Astrocyte (in vitro differentiated cells and primary cell): ENCODE measurements around the gene TTLL5. TPM values are rescaled to one million over a fixed set of nuclear protein-coding genes. Genes with fewer than 3 reads are reported as not detected.

Experiments
- DNase-seq: peaks from one replicate; pipeline ENCODE4 v3.0.0-alpha.2; 2010; ENCODE audit warnings: low read depth
- FAIRE-seq: peaks from 2 replicates; lab custom pipeline; 2011; peaks lifted over from hg19 to GRCh38; lab: Jason Lieb, UNC
- H2AFZ ChIP-seq: 2 replicates; pipeline ENCODE4 v1.6.0; 2012; ENCODE audit warnings: low read depth, low read length, inconsistent platforms
- H3K27ac ChIP-seq: 2 replicates; pipeline ENCODE4 v1.5.1; 2011; ENCODE audit warnings: low read depth, low read length, inconsistent platforms
- H3K27me3 ChIP-seq: 2 replicates; pipeline ENCODE4 v1.6.0; 2011; ENCODE audit warnings: low read length, inconsistent platforms; ENCODE audit not compliant: insufficient read depth
- H3K36me3 ChIP-seq: 2 replicates; pipeline ENCODE4 v1.5.1; 2011; ENCODE audit warnings: low read length, inconsistent platforms; ENCODE audit not compliant: insufficient read depth
- H3K4me1 ChIP-seq: 2 replicates; pipeline ENCODE4 v1.5.1; 2011; ENCODE audit warnings: low read length, inconsistent platforms; ENCODE audit not compliant: insufficient read depth
- H3K4me2 ChIP-seq: 2 replicates; pipeline ENCODE4 v1.6.0; 2012; ENCODE audit warnings: low read length, inconsistent platforms
- H3K4me3 ChIP-seq: 2 replicates; pipeline ENCODE4 v1.5.1; 2011; ENCODE audit warnings: low read depth, mild to moderate bottlenecking, low read length, inconsistent platforms; ENCODE audit not compliant: insufficient read depth
- H3K79me2 ChIP-seq: 2 replicates; pipeline ENCODE4 v1.6.0; 2012; ENCODE audit warnings: mild to moderate bottlenecking, low read length, inconsistent platforms; ENCODE audit not compliant: insufficient read depth
- H3K9ac ChIP-seq: 2 replicates; pipeline ENCODE4 v1.6.0; 2012; ENCODE audit warnings: mild to moderate bottlenecking, low read length, inconsistent platforms
- H3K9me3 ChIP-seq: 2 replicates; pipeline ENCODE4 v1.5.1; 2012; ENCODE audit warnings: low read depth, mild to moderate bottlenecking, low read length, inconsistent platforms; ENCODE audit not compliant: insufficient read depth
- H4K20me1 ChIP-seq: 2 replicates; pipeline ENCODE4 v1.6.0; 2012; ENCODE audit warnings: low read length, inconsistent platforms; ENCODE audit not compliant: insufficient read depth
- H3K27ac Mint-ChIP-seq: one replicate; pipeline ENCODE4 v1.8.0; 2021; ENCODE audit warnings: mild to moderate bottlenecking, mixed read lengths; ENCODE audit not compliant: unreplicated experiment
- H3K27me3 Mint-ChIP-seq: one replicate; pipeline ENCODE4 v1.8.0; 2021; ENCODE audit warnings: low read depth, mixed read lengths; ENCODE audit not compliant: unreplicated experiment
- H3K36me3 Mint-ChIP-seq: one replicate; pipeline ENCODE4 v1.8.0; 2021; ENCODE audit warnings: low read depth, mixed read lengths; ENCODE audit not compliant: unreplicated experiment
- H3K4me1 Mint-ChIP-seq: one replicate; pipeline ENCODE4 v1.8.0; 2021; ENCODE audit warnings: low read depth, mixed read lengths; ENCODE audit not compliant: unreplicated experiment
- H3K4me3 Mint-ChIP-seq: one replicate; pipeline ENCODE4 v1.8.0; 2021; ENCODE audit warnings: mild to moderate bottlenecking, moderate library complexity, mixed read lengths; ENCODE audit not compliant: unreplicated experiment
- H3K9me3 Mint-ChIP-seq: one replicate; pipeline ENCODE4 v1.8.0; 2021; ENCODE audit warnings: mild to moderate bottlenecking, mixed read lengths; ENCODE audit not compliant: unreplicated experiment
- CTCF ChIP-seq: IDR thresholded peaks from 2 replicates; pipeline ENCODE4 v1.5.1; 2011; ENCODE audit warnings: low read depth, mild to moderate bottlenecking, inconsistent platforms, low read length, moderate library complexity; ENCODE audit not compliant: insufficient read depth
- EZH2 ChIP-seq: IDR thresholded peaks from 2 replicates; pipeline ENCODE4 v1.6.1; 2012; ENCODE audit warnings: mild to moderate bottlenecking, low read length, inconsistent platforms; ENCODE audit not compliant: insufficient read depth
- total RNA-seq: library from RNA; stranded (reverse); gene quantifications from 2 replicates; pipeline ENCODE4 v1.2.1, GENCODE V29; 2021

Gene TTLL5
- total RNA-seq, 1 donor from 2014 or later: 24.0 TPM

GRCh38 chr14:75896341-75896740 is 235.3 kb downstream of the TTLL5 start:
- no peaks in the 10 kb centered on the region for H3K36me3 ChIP-seq
- FAIRE-seq (no peak), DNase-seq (peak; percentile 18)
- Mint-ChIP-seq H3K36me3 (peaks cover under 1% of the 10 kb centered on the region), H3K4me1 (peaks cover 5% of the 10 kb centered on the region), H3K27me3 (no peaks in the 10 kb centered on the region), H3K9me3 (no peaks in the 10 kb centered on the region), H3K27ac (no peak overlapping the region), H3K4me3 (no peak overlapping the region)
- H3K4me3 ChIP-seq: no peak overlapping the region
- no peaks in the 10 kb centered on the region for H3K79me2 ChIP-seq
- H4K20me1 ChIP-seq: no peaks in the 10 kb centered on the region
- no peak for TF ChIP-seq EZH2
- H3K9ac ChIP-seq: no peak overlapping the region
- peaks cover 5% of the 10 kb centered on the region for H3K4me1 ChIP-seq
- H2AFZ ChIP-seq: no peak overlapping the region
- H3K27me3 ChIP-seq: no peaks in the 10 kb centered on the region
- no peak overlapping the region for H3K4me2 ChIP-seq
- no peaks in the 10 kb centered on the region for H3K9me3 ChIP-seq
- H3K27ac ChIP-seq: no peak overlapping the region

GRCh38 chr14:75904311-75904710 is 243.3 kb downstream of the TTLL5 start:
- no peaks in the 10 kb centered on the region for H3K9me3 ChIP-seq
- H3K27ac ChIP-seq: no peak overlapping the region
- Mint-ChIP-seq H3K27ac (no peak overlapping the region), H3K4me1 (peaks cover 10% of the 10 kb centered on the region), H3K4me3 (no peak overlapping the region), H3K36me3 (peaks cover under 1% of the 10 kb centered on the region), H3K9me3 (no peaks in the 10 kb centered on the region), H3K27me3 (no peaks in the 10 kb centered on the region)
- no peak for FAIRE-seq
- H3K4me1 ChIP-seq: no peaks in the 10 kb centered on the region
- TF ChIP-seq CTCF (no peak), EZH2 (no peak)
- no peaks in the 10 kb centered on the region for H3K79me2 ChIP-seq
- H3K4me3 ChIP-seq: no peak overlapping the region
- H3K36me3 ChIP-seq: peaks cover 3% of the 10 kb centered on the region
- no peak overlapping the region for H3K4me2 ChIP-seq
- H3K9ac ChIP-seq: no peak overlapping the region
- DNase-seq: no peak
- H3K27me3 ChIP-seq: no peaks in the 10 kb centered on the region
- no peak overlapping the region for H2AFZ ChIP-seq
- H4K20me1 ChIP-seq: no peaks in the 10 kb centered on the region

- FAIRE-seq (no peak), DNase-seq (no peak)
- no peak overlapping the region for H3K27ac Mint-ChIP-seq
These were observed 244.3 kb downstream of the TTLL5 start for GRCh38 chr14:75905147-75905904.

More at GRCh38 chr14:75905147-75905904, 244.3 kb downstream of the TTLL5 start:
- H3K27ac ChIP-seq: no peak overlapping the region
- H3K79me2 ChIP-seq: no peaks in the 10 kb centered on the region
- Mint-ChIP-seq H3K9me3 (no peaks in the 10 kb centered on the region), H3K4me1 (peaks cover 10% of the 10 kb centered on the region), H3K4me3 (no peak overlapping the region), H3K27me3 (no peaks in the 10 kb centered on the region), H3K36me3 (peaks cover 1% of the 10 kb centered on the region)
- no peak overlapping the region for H3K9ac ChIP-seq
- H2AFZ ChIP-seq: no peak overlapping the region
- H3K4me1 ChIP-seq: no peaks in the 10 kb centered on the region
- H3K36me3 ChIP-seq: peaks cover 3% of the 10 kb centered on the region
- H3K4me2 ChIP-seq: no peak overlapping the region
- H3K9me3 ChIP-seq: no peaks in the 10 kb centered on the region
- H3K27me3 ChIP-seq: no peaks in the 10 kb centered on the region
- H4K20me1 ChIP-seq: no peaks in the 10 kb centered on the region
- H3K4me3 ChIP-seq: no peak overlapping the region
- TF ChIP-seq CTCF (no peak), EZH2 (no peak)
